BLaER1 treated with 17β-estradiol and CSF1 and Interleukin-3, amounts not matched to agents 10 nM and 100 nM (cell line): ENCODE results near the gene POC1A.

Experiments
- H3K27ac ChIP-seq, 11 experiments: shearing (Covaris generic); formaldehyde crosslinking; 2 replicates each; pipeline ENCODE4 v1.8.1; 2022
- H3K27me3 ChIP-seq, 11 experiments: shearing (Covaris generic); formaldehyde crosslinking; 2 replicates each; pipeline ENCODE4 v1.8.1; 2022
- H3K36me3 ChIP-seq, 11 experiments: shearing (Covaris generic); formaldehyde crosslinking; 2 replicates each; pipeline ENCODE4 v1.8.1; 2022
- H3K4me1 ChIP-seq, 10 experiments: shearing (Covaris generic); formaldehyde crosslinking; 2 replicates each; pipeline ENCODE4 v1.8.1; 2022
- H3K4me2 ChIP-seq, 11 experiments: shearing (Covaris generic); formaldehyde crosslinking; 2 replicates each; pipeline ENCODE4 v1.8.1; 2022
- H3K4me3 ChIP-seq, 10 experiments: shearing (Covaris generic); formaldehyde crosslinking; 2 replicates each; pipeline ENCODE4 v1.8.1; 2022
- H3K9ac ChIP-seq, 11 experiments: shearing (Covaris generic); formaldehyde crosslinking; 2 replicates each; pipeline ENCODE4 v1.8.1; 2022
- H3K9me3 ChIP-seq, 11 experiments: shearing (Covaris generic); formaldehyde crosslinking; replicated peaks in 1 of 11; 2 replicates each; pipeline ENCODE4 v1.8.1; 2022
- H4K20me1 ChIP-seq, 11 experiments: shearing (Covaris generic); formaldehyde crosslinking; 2 replicates each; pipeline ENCODE4 v1.8.1; 2022
- Cebpa-rat ChIP-seq, 11 experiments: shearing (Covaris generic); IDR thresholded peaks; 2 replicates each; pipeline ENCODE4 v1.8.1; 2022

POC1A gene

GRCh38 chr3:52154135-52155094 lies at the start of gene POC1A:
Gene POC1A (minus strand): TSS chr3:52154423. CDS start chr3:52154372, 51 bp downstream.
- peak; percentile 70 to 99 (median 92); a peak in 20 of 22 replicates for TF ChIP-seq Cebpa-rat (IDR thresholded peaks at IDR 0.05)
- peaks cover 6 to 27% (median 17%) of the 10 kb centered on the region in 11 experiments; a peak in 21 of 22 replicates for H3K36me3 ChIP-seq
- H3K9ac ChIP-seq = peak within 1 kb of the TSS; percentile 82 to 93 (median 89)
- no peaks in the 10 kb centered on the region for H3K9me3 ChIP-seq
- peak within 1 kb of the TSS; percentile 88 to 99 (median 95) for H3K4me2 ChIP-seq
- H3K27ac ChIP-seq = peak within 1 kb of the TSS; percentile 79 to 95 (median 90)
- H3K4me3 ChIP-seq = peak within 1 kb of the TSS; percentile 76 to 87 (median 82)
- H3K4me1 ChIP-seq = peaks cover 16 to 30% (median 24%) of the 10 kb centered on the region in 10 experiments
- H3K27me3 ChIP-seq = no peaks in the 10 kb centered on the region
- 0 out of 22 replicates have a peak, but pooled peaks cover 0 to 4% (median 0%) of the 10 kb centered on the region in 11 experiments for H4K20me1 ChIP-seq

DNA sequence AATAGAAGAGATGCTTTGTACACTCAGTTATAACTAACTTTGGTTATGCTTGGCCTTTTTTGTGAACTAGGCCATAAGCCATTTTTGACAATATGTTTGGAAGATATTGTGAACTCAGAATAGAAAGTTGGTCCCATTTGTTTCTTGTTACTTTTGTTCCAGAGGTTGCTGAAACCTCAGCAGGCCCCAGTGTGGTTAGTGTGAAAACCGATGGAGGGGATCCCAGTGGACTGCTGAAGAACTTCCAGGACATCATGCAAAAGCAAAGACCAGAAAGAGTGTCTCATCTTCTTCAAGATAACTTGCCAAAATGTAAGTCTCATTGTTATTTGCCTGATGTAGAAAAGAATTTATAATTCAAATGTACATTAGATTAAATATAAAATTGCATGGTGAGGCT lies 49.5 kb upstream of the POC1A start:
- peak overlapping the region in 10 of 11 experiments; percentile 49 to 94 (median 74); a peak in 17 of 22 replicates for H3K27ac ChIP-seq

GRCh38 chr3:52202384-52203077 lies 48.3 kb upstream of the POC1A start:
- H3K4me3 ChIP-seq = peak overlapping the region in 7 of 10 experiments; percentile 3 to 93 (median 38); a peak in 11 of 20 replicates
- peaks cover 38 to 73% (median 67%) of the 10 kb centered on the region in 10 experiments for H3K4me1 ChIP-seq
- H3K9me3 ChIP-seq = no peaks in the 10 kb centered on the region
- H3K9ac ChIP-seq = peak overlapping the region; percentile 27 to 93 (median 60); a peak in 18 of 22 replicates
- peak in 9 of 11 experiments; percentile 8 to 85 (median 71); a peak in 14 of 22 replicates for TF ChIP-seq Cebpa-rat (IDR thresholded peaks at IDR 0.05)
- H3K36me3 ChIP-seq = peaks cover 62 to 86% (median 84%) of the 10 kb centered on the region in 11 experiments
- peaks cover 0 to 80% (median 17%) of the 10 kb centered on the region in 11 experiments; a peak in 14 of 22 replicates for H4K20me1 ChIP-seq
- H3K27me3 ChIP-seq = no peaks in the 10 kb centered on the region
- peak overlapping the region; percentile 17 to 98 (median 92); a peak in 21 of 22 replicates for H3K4me2 ChIP-seq
- H3K27ac ChIP-seq = peak overlapping the region; percentile 11 to 94 (median 73); a peak in 21 of 22 replicates

More for the DNA sequence above, 49.5 kb upstream of the POC1A start:
- peaks cover 74 to 98% (median 96%) of the 10 kb centered on the region in 11 experiments for H3K36me3 ChIP-seq
- H3K27me3 ChIP-seq = no peaks in the 10 kb centered on the region
- no peaks in the 10 kb centered on the region for H3K9me3 ChIP-seq
- peaks cover 32 to 76% (median 64%) of the 10 kb centered on the region in 10 experiments for H3K4me1 ChIP-seq
- TF ChIP-seq Cebpa-rat (IDR thresholded peaks at IDR 0.05) = no peak
- H4K20me1 ChIP-seq = peaks cover 0 to 92% (median 23%) of the 10 kb centered on the region in 11 experiments; a peak in 14 of 22 replicates
- H3K4me2 ChIP-seq = peak overlapping the region in 10 of 11 experiments; percentile 35 to 98 (median 92); a peak in 18 of 22 replicates
- H3K9ac ChIP-seq = peak overlapping the region in 7 of 11 experiments; percentile 27 to 93 (median 45); a peak in 5 of 22 replicates
- peak overlapping the region in 2 of 10 experiments; percentile 3 to 93; a peak in 1 of 20 replicates for H3K4me3 ChIP-seq

DNA sequence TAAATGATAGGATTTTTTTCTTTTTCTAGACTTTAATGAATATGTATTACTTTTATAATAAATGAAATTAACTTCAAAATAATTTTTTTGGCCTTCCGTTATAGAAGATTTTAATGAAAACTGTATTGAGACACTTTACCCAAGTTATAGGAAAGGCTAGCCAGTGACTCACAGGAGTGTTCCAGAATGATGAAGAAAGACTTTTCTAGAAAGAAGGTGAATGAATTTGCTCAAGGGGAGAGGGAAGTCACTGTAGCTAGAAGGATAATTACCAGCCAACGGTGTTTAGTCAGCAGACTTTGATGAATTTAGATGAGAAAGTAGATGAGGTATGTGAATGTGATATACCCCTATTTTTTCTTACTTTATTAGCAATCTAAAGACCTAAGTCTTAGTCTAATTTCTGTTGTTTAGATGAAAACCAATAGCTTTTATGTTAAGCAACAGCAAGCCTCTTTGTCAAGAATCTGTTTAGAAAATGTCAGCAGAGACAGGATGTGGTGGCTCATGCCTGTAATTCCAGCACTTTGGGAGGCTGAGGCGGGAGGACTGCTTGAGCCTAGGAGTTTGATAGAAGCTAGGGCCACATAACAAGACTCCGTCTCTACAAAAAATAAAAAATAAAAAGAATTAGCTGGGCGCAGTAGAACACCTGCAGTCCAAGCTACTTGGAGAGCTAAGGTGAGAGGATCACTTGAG lies 46.9 kb upstream of the POC1A start:
- TF ChIP-seq Cebpa-rat (IDR thresholded peaks at IDR 0.05) = no peak; a peak in 1 of 22 replicates
- H3K9ac ChIP-seq = peak overlapping the region in 8 of 11 experiments; percentile 8 to 93 (median 62); a peak in 10 of 22 replicates
- peak overlapping the region in 10 of 11 experiments; percentile 35 to 98 (median 92); a peak in 18 of 22 replicates for H3K4me2 ChIP-seq
- H3K4me3 ChIP-seq = peak overlapping the region in 5 of 10 experiments; percentile 38 to 93 (median 84); a peak in 7 of 20 replicates
- H3K4me1 ChIP-seq = peaks cover 44 to 87% (median 81%) of the 10 kb centered on the region in 10 experiments
- H3K27ac ChIP-seq = peak overlapping the region in 10 of 11 experiments; percentile 49 to 94 (median 74); a peak in 21 of 22 replicates
- no peaks in the 10 kb centered on the region for H3K27me3 ChIP-seq
- no peaks in the 10 kb centered on the region for H3K9me3 ChIP-seq
- peaks cover 0 to 70% (median 14%) of the 10 kb centered on the region in 11 experiments; a peak in 12 of 22 replicates for H4K20me1 ChIP-seq
- H3K36me3 ChIP-seq = peaks cover 50 to 72% (median 71%) of the 10 kb centered on the region in 11 experiments

DNA sequence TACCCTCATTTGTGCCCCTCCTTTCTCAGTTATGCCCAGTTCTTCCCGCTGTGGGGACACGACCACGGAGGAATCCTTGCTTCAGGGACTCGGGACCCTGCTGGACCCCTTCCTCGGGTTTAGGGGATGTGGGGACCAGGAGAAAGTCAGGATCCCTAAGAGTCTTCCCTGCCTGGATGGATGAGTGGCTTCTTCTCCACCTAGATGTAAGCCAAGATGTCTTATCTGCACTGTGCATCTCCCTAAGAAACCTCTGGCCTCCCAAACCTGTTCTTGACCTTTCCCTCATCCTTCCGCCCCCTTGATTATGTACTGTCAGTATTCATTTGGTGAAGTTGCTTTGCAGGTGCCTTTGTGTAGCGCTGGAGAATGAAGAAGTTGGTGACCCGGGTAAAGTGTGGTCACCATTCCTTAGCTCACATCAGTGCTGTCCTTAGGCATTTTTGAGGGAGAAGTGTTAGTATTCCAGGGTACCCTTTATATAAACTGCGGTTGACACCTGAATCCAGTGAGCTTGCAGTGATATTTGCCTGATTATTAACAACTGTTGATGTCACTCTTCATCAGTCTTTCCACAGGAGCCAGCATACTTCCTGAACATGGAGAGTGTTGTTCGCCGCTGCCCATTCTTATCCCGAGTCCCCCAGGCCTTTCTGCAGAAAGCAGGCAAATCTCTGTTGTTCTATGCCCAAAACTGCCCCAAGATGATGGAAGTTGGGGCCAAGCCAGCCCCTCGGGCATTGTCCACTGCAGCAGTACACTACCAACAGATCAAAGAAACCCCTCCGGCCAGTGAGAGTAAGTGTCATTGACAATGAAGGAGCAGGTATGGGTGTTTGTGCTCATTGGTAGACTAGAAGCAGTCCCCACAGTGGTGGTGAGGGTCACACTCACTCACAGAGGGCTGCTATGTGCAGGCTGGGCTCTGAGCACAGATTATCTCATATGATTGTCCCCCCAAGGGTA lies 44.7 kb upstream of the POC1A start:
- no peak for TF ChIP-seq Cebpa-rat (IDR thresholded peaks at IDR 0.05)
- H3K4me1 ChIP-seq = peaks cover 44 to 91% (median 82%) of the 10 kb centered on the region in 10 experiments
- H4K20me1 ChIP-seq = peaks cover 0 to 47% (median 14%) of the 10 kb centered on the region in 11 experiments; a peak in 12 of 22 replicates
- H3K4me2 ChIP-seq = peak overlapping the region; percentile 91 to 98 (median 95)
- peaks cover 28 to 50% (median 49%) of the 10 kb centered on the region in 11 experiments for H3K36me3 ChIP-seq
- H3K27me3 ChIP-seq = no peaks in the 10 kb centered on the region
- H3K9ac ChIP-seq = peak overlapping the region; percentile 90 to 98 (median 93)
- H3K27ac ChIP-seq = peak overlapping the region; percentile 80 to 95 (median 92)
- H3K9me3 ChIP-seq = no peaks in the 10 kb centered on the region
- peak overlapping the region; percentile 84 to 100 (median 94) for H3K4me3 ChIP-seq

- no peaks in the 10 kb centered on the region for H3K9me3 ChIP-seq
- no peak for TF ChIP-seq Cebpa-rat (IDR thresholded peaks at IDR 0.05)
- peak within 1 kb of the TSS; percentile 90 to 98 (median 93) for H3K9ac ChIP-seq
- H4K20me1 ChIP-seq = peaks cover 0 to 39% (median 13%) of the 10 kb centered on the region in 11 experiments; a peak in 12 of 22 replicates
- peaks cover 19 to 41% (median 40%) of the 10 kb centered on the region in 11 experiments for H3K36me3 ChIP-seq
- peaks cover 41 to 87% (median 75%) of the 10 kb centered on the region in 10 experiments for H3K4me1 ChIP-seq
- H3K27ac ChIP-seq = peak within 1 kb of the TSS; percentile 80 to 95 (median 92)
- H3K4me2 ChIP-seq = peak within 1 kb of the TSS; percentile 91 to 98 (median 95)
- no peaks in the 10 kb centered on the region for H3K27me3 ChIP-seq
- H3K4me3 ChIP-seq = peak within 1 kb of the TSS; percentile 84 to 100 (median 94)
Measured at GRCh38 chr3:52197842-52198625, 43.8 kb upstream of the POC1A start, which contains the start of gene ALAS1. Gene ALAS1 (plus strand): TSS chr3:52198160. CDS start chr3:52199242, 1,082 bp downstream.
